NOMO-1 (cell line): ENCODE data around the gene APRT.
"Not testable (repeated sequence)": the region's sequence is repeated elsewhere in the genome, so short reads cannot be mapped to it uniquely, and the experiment has no call there.

ENCODE experiments used
- DNase-seq, 2 experiments: peaks; one replicate each; lab custom pipeline; 2025; ENCODE audit not compliant: unreplicated experiment in 2 of 2; lab: John Stamatoyannopoulos, UW

Gene APRT

DNA sequence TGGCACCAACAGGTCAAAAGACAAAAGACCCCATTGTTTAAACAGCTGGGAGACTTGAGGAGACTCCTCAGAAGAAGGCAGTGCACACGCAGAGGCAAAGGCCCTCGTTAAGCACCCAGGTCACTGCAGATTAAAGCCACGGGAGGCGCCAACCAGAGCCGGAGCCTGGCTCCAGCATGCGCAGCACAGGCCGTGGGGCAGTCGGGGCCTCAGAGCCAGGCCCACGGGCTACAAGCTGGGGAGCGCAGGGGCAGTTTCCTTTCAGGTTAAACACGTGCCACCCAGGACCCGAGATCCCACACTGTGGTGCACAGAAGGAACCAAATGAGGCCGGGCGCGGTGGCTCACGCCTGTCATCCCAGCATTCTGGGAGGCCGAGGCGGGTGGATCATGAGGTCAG is 35.9 kb downstream of the APRT start:
- no peak for DNase-seq

GRCh38 chr16:88774544-88775393 is 37.0 kb downstream of the APRT start:
- no peak for DNase-seq

DNA sequence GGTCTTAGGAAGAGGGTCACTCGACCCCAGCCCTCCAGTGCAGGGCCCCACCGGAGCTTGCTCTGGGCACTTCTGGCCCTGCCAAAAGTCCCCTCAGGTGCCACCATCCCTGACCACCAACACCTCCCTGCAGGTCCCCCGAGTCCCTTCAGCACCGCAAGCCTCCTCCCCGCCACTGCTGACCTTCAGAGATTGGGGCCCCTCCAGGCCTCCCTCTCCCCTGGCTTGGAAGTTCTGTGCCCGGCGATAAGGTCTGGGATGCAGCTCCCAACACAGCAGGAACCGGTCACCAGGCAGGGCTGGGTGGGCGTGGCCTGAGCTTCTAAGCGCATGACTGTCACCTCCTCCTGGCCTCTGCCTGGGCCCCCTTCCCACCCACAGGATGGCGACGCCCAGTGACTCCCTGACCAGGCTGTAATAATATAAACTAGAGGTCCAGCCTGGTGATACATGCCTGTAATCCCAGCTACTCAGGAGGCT is 37.9 kb downstream of the APRT start:
- DNase-seq, result peak in 1 of 2 experiments; percentile 17

- DNase-seq, result no peak
These were observed 38.6 kb downstream of the APRT start for GRCh38 chr16:88772871-88773811.

GRCh38 chr16:88771781-88772180 is 39.9 kb downstream of the APRT start:
- not testable (repeated sequence) for DNase-seq

- DNase-seq, result no peak
These were observed 40.4 kb downstream of the APRT start for GRCh38 chr16:88771294-88771772.

DNA sequence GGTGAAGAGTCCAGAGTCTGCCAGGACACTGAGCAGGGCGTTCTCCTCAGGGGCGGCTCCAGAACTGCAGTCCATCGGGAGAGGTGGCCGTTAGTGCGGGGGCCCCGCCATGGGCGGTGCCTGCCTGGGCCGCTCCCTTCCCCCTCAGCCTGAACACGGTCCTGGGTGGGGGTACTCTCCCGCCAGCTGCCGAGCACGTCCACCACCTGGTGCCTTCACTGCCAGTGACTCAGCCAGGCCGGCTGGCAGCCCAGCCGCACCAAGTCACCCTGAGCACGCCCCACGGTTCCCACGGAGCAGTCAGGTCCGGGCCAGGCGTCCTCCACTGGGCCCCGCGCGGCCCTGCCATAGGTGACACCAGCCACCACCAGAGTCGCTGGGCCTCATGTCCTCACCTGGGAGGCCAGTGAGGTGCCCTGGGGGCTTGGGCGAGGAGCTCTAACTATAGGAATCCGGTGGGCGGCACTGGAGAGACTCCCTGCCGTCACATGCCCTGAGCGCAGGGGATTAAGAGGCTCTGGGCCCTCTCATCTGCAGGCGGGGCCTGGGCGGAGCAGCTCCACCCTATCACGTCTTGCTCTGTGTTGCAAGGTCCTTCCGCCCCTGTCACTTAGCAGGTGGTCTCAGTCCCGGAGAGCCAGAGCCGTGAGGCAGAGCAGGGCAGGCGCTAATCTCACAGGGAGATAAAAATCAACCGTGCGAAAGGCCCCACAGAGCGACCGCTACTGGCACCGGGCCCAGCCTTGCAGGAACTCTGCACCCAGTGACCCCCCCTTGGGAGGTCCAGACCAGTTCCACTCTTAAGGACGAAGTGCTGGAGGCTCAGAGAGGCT is 41.1 kb downstream of the APRT start:
- DNase-seq, result no peak

DNA sequence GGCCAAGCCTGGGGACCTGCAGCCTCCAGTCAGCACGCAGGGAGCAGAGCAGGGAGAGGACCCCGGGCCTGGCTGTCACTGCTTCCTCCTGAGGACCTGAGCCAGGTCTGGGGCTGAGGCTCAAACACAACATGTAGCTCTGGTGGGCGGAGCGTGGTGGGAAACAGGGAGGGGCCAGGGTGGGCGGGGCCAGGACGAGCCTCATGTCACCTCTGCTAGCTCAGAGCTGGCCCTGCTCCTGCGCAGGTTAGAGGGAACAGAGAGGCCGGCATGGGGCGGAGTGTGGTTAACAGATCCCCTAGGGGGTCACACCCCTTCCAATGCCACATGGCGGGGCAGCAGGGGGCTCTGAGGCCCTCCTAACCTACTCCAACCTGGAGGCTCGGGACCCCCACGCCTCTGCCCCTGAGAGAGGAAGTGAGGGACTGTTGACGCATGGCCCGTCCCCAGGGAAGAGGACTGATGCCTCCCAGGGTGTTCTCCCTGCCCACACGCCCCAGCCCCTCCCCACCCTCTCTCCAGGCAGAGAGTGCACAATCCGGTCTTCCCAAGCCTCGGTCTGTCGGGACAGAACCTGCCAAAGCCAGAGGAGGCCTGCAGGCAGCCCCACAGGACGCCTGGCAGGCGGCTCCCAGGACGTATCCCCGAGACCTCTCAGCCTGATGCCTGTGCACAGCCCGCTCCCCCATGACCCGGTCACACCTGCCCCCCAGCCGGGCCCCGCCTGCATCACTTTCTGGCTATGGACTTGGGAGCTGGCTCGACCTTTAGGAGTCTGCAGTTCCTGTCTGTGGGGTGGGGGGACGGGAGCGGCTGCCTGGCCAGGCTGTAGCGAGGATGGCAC is 41.9 kb downstream of the APRT start:
- no peak for DNase-seq

GRCh38 chr16:88768071-88768783 is 43.5 kb downstream of the APRT start:
- DNase-seq, result no peak

- no peak for DNase-seq
These were observed 44.1 kb downstream of the APRT start for GRCh38 chr16:88767546-88768070.

DNA sequence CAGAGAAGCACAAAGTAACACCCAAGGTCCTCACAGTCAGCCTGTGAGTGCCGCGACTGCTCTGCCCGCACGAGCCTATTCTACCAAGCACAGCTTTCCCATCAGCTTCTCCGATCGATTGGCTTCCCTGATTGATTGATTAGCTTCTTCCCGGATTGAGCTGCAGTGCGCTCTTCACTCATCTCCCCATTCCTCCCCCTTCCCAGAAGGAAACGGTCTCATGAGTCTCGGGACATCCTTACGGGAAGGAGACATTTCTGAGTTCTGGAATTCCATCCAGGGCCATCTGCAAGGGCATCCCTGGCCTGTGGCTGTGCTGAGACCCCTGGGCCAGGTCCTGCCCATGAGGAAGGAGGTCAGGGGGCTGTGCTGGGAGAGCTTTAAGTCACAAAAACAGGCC is 44.8 kb downstream of the APRT start:
- no peak for DNase-seq

DNA sequence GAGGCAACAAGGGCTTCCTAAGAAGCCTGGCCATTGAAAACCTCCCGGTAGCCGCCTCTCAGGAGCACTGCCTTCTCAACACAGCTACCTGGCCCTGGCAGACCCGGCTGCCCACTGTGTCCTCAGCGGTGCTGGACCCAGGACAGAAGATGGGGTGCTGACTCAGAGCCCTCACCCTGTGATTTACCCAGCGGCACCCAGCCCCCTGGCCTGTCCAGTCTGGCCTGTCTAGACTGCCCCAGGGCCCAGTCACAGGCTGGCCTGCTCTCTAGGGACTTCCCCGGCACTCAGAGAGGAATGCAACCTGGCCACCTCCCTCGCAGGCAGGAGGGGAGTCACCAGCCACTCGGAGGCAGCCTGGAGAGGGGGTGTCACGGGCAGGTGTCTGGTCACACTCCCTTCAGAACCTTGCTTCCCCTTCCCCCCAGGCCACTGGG is 46.8 kb downstream of the APRT start:
- DNase-seq, result no peak

DNA sequence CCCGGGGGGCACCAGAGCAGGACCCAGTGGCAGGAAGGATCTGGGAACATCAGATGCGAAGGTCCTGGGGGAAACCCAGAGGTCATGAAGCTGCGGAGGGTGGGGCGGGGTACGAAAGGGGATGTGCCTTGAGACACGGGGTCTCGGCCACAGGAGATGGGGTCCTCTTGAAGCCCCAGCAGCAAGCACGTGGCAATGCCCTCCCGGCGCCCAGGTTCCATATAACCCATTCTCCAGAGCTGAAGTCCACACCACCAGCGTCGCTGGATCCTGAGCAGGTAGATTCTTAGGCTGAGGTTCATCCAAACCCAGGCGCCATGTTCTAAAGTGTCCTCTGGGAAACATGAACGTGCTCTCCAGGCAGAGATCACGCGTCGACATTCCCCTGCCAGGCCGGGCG is 47.6 kb downstream of the APRT start:
- no peak for DNase-seq

DNA sequence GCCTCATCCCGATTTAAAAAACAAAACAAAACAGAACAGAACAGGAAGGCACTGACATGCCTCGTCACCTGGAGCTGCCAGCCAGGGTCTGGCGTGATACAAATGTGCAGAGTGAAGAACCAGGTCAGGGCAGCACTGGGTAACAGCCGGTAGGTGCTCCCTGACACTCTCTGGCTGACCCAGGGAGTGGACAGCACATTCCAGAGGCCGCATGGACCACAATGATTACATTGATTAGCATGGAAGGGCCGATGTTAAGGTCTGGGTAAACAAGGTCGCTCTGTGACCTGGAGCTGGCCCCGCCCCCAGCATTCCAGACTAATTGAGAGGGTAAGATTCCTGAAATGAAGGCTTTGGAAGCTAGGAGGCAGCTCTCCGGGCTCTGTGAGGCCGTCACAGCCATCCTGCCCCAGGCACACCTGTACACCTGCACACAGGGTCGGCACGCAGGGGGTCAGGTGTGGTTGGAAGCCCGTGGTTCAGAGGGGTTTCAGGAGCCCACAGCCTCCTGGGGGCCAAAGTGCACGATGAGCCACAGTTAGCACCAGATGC is 48.1 kb downstream of the APRT start:
- DNase-seq, result no peak

DNA sequence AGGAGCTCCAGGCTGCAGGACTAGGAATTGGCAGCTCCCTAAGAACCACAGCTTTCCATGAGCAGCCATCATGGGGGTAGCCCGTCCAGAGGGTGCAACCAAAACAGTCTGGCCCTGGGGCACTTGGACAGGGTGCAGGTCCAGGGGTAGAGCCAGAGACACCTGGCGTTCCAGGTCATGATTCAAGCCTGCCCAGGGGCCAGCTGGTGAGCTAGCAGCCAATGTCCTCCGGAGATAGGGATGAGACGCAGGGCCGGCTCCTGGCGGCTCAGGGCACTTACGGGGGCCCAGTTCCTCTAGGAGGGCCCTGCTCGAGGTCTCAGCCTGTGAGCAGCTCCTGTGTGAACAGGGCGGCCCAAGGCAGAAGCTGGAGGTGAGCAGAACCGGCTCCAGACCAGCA is 48.8 kb downstream of the APRT start:
- DNase-seq, result no peak

GRCh38 chr16:88762258-88762870 is 49.4 kb downstream of the APRT start:
- no peak for DNase-seq

- DNase-seq, result no peak
These were observed 49.9 kb downstream of the APRT start for GRCh38 chr16:88761830-88762229.

DNA sequence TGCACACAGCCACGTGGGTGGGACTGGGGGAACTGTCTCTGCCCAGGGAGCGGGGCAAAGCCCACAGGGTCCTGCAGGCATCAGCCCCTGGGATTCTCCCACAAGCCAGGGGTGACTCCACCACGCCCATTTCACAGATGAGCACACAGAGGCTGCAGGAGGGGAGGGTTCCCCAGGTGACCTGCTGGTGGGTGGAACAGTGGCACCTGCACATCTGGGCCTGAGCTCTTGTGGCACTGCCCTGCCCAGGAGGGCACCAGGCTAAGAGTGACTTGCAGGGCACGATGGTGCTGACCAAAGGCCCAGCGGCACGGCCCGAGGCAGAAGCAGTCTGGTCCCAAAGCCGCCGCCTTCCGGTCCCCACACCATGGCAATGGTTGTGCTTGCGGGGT is 50.6 kb downstream of the APRT start:
- no peak for DNase-seq
